Epithelial cell of esophagus (primary cell): ENCODE results near the gene IFI35.
A peak's percentile ranks its signal among the peaks of the same experiment; 100 is the strongest.

Experiments
- DNase-seq: peaks from one replicate; pipeline ENCODE4 v3.0.0; 2010; ENCODE audit warnings: low read depth
- H3K4me3 ChIP-seq: 2 replicates; pipeline ENCODE4 v1.5.1; 2011; ENCODE audit warnings: mild to moderate bottlenecking, low read length, control low read depth
- CTCF ChIP-seq: IDR thresholded peaks from 2 replicates; pipeline ENCODE4 v1.5.1; 2011; ENCODE audit warnings: low read depth, mild to moderate bottlenecking, low read length, control low read depth, inconsistent platforms; ENCODE audit not compliant: insufficient read depth; ENCODE audit errors: missing control alignments

IFI35 gene

GRCh38 chr17:42979511-42980273 lies 26.9 kb upstream of the IFI35 start, which contains the start of gene PTGES3L:
Gene PTGES3L, minus strand, starts transcription at chr17:42980080. Its CDS starts 27 bp downstream, at chr17:42980053.
- TF ChIP-seq CTCF = no peak
- peak within 1 kb of the TSS; percentile 84 for H3K4me3 ChIP-seq
- DNase-seq = no peak

GRCh38 chr17:42980274-42980765 lies 26.3 kb upstream of the IFI35 start, which contains the start of gene RUNDC1:
Gene RUNDC1, plus strand, starts transcription at chr17:42980565. Its CDS starts 12 bp downstream, at chr17:42980577.
- H3K4me3 ChIP-seq = peak within 1 kb of the TSS; percentile 84
- DNase-seq = peak; percentile 85
- no peak for TF ChIP-seq CTCF

DNA sequence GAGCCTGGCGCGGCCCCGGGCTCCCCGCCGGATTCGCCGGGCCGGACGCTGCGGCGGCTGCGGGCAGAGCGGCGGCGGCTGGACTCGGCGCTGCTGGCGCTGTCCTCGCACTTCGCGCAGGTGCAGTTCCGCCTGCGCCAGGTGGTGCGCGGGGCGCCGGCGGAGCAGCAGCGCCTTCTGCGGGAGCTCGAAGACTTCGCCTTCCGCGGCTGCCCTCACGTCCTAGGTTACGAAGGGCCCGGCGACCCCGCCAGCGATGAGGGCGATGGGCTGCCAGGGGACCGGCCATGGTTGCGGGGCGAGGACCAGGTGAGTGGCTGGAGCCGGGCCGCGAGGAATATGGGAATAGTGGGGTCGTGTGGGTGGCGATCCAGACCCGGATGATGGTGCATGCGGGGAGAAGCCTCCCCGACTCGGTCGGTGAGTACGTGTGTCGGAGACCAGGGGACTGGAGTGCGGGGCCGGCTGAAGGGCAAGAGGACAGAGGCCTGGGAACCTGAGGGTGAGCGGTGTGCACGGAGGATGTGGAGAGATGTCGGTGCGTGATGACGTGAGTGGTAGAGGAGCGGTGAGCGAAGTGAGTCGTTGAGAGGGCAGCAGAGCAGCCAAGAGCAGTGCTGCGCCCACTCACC lies 25.7 kb upstream of the IFI35 start:
- peak overlapping the region; percentile 84 for H3K4me3 ChIP-seq
- TF ChIP-seq CTCF = peak; percentile 12
- DNase-seq = peak; percentile 72

DNA sequence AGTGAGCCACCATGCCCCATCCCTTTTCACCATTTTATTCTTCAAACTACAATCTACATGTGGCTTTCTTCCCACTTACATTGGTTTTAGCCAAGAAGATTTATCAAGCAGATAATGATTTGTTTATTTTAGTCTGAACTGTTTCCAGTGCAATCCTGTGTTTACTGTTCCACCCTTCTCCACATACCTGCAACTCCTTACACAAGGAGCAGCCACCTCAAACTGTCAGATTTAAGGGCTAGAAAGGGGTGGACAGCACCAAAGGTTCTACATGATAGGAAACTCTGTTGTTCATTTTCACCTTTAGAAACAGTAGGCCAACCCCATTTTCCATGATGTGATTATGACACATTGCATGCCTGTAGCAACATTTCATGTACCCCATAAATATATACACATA lies 24.3 kb upstream of the IFI35 start:
- no peak for DNase-seq
- H3K4me3 ChIP-seq = no peak overlapping the region
- TF ChIP-seq CTCF = no peak

DNA sequence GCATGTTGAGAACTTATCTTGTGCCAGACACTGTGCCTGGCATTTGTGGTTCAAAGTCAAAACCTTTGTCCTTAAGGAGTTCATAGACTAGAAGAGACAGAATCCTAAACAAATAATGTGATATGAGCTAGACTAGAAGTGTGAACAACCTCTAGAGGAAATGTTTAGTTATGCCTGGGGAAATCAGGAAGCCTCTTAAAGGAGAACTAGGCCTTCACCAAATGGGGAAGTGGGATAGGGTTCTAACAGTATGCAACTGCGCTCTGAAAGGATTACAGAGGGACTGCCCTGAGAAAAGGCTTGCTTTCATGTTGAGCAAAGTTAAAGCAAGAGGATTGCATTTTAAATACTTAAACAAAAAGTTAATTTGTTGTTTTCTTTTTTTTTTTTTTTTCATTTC lies 21.4 kb upstream of the IFI35 start:
- no peak for DNase-seq
- TF ChIP-seq CTCF = no peak

GRCh38 chr17:42989141-42989540 lies 17.4 kb upstream of the IFI35 start:
- no peak for TF ChIP-seq CTCF
- H3K4me3 ChIP-seq = no peak overlapping the region
- no peak for DNase-seq

More for the DNA sequence above, 21.4 kb upstream of the IFI35 start:
- H3K4me3 ChIP-seq = no peak overlapping the region
